ENCODE results near the gene TAAR9. TPM values are rescaled to one million over a fixed set of nuclear protein-coding genes. Genes with fewer than 3 reads are reported as not detected.
A peak's percentile ranks its signal among the peaks of the same experiment; 100 is the strongest.

Gene TAAR9
- total and polyA plus RNA-seq, 2 donors (not counting 1 experiment from before 2014, with no cell fraction given): not detected

DNA sequence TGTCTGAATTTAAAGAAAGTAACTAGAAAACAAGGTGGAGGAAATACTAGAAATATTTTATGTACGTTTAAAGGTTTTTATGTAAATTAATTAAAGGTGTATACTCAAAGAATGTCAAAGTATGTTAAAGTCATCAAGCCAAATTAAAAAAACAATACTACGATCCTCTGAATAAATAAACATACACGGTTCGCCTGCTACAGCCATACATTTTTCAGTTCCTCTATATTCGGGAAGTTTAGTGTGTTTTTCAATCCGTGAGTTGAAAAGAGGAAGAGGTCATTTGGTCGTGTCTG, 25.8 kb upstream of the TAAR9 start:
- POLR2A ChIA-PET: interaction anchor here (1.0 to 2.7 kb wide), 12 partner anchors 12 to 301 kb away, joined by 3 to 27 read pairs (median 6); partner anchors contain the start of genes RPS12 and SLC18B1
- Histone ChIP-seq H2AFZ (ENCODE audit: insufficient read depth, low read depth, low read length, poor library complexity, severe bottlenecking) (peak overlapping the region; percentile 45), H3K4me2 (replicated peaks; ENCODE audit: low read depth, low read length, poor library complexity, severe bottlenecking) (peak overlapping the region; percentile 84)

More for the DNA sequence above, 25.8 kb upstream of the TAAR9 start:
- H3K4me3 ChIP-seq (ENCODE audit: control extremely low read depth in 1 of 5, extremely low read depth in 1 of 5, insufficient read depth in 1 of 5, low read depth in 2 of 5, low read length in 4 of 5): peak overlapping the region; percentile 59 to 86 (median 81)
- CTCF ChIA-PET: interaction anchor here (1.3 to 8.5 kb wide), 9 partner anchors 16 to 311 kb away, joined by 4 to 81 read pairs (median 8); partner anchors contain the start of gene SLC18B1
- no peaks in the 10 kb centered on the region for H3K9me3 ChIP-seq (ENCODE audit: control extremely low read depth in 1 of 3, control insufficient read depth in 2 of 3, insufficient read depth in 1 of 3, low read length in 2 of 3)
- no peaks in the 10 kb centered on the region for H3K9me3 Mint-ChIP-seq (ENCODE audit: insufficient read depth)
- no peak for ATAC-seq (ENCODE audit: low read depth)
- peak overlapping the region; percentile 92 for H3K27ac Mint-ChIP-seq
- peak overlapping the region; percentile 90 for H3K4me3 Mint-ChIP-seq
- peaks cover 15 to 24% of the 10 kb centered on the region in 2 experiments for H3K36me3 ChIP-seq (replicated peaks in 1 of 2; ENCODE audit: control extremely low read depth in 1 of 2, control insufficient read depth in 1 of 2, extremely low read depth in 1 of 2, insufficient read depth in 2 of 2, low read length in 1 of 2)
- intact Hi-C loops (cut with micrococcal nuclease): loop anchor here (1.0 to 10.0 kb wide), 5 partner anchors 251 to 1447 kb away; partner anchors contain the start of genes EPB41L2, RPS12, SLC18B1 and TBPL1
- peak overlapping the region; percentile 73 for H3K9ac ChIP-seq (ENCODE audit: low read length)
- H3K27ac ChIP-seq (ENCODE audit: low read length in 2 of 2): peak overlapping the region; percentile 19 to 90
- peaks cover 63% of the 10 kb centered on the region for H3K4me1 Mint-ChIP-seq
- peaks cover 40 to 43% of the 10 kb centered on the region in 2 donors for H3K4me1 ChIP-seq (ENCODE audit: control insufficient read depth in 2 of 2, insufficient read depth in 2 of 2, low read length in 2 of 2)
- 0% methylated on average over 2 of the region's 7 CpGs for WGBS (ENCODE audit: insufficient coverage)
- H3K27me3 ChIP-seq (replicated peaks in 1 of 4; ENCODE audit: control extremely low read depth in 1 of 4, control insufficient read depth in 3 of 4, insufficient read depth in 4 of 4, low read length in 3 of 4): no peaks in the 10 kb centered on the region
- TF ChIP-seq, protein P1, sequence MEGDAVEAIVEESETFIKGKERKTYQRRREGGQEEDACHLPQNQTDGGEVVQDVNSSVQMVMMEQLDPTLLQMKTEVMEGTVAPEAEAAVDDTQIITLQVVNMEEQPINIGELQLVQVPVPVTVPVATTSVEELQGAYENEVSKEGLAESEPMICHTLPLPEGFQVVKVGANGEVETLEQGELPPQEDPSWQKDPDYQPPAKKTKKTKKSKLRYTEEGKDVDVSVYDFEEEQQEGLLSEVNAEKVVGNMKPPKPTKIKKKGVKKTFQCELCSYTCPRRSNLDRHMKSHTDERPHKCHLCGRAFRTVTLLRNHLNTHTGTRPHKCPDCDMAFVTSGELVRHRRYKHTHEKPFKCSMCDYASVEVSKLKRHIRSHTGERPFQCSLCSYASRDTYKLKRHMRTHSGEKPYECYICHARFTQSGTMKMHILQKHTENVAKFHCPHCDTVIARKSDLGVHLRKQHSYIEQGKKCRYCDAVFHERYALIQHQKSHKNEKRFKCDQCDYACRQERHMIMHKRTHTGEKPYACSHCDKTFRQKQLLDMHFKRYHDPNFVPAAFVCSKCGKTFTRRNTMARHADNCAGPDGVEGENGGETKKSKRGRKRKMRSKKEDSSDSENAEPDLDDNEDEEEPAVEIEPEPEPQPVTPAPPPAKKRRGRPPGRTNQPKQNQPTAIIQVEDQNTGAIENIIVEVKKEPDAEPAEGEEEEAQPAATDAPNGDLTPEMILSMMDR (IDR thresholded peaks at IDR 0.05): no peak
- peaks cover 34% of the 10 kb centered on the region for H4K20me1 ChIP-seq (ENCODE audit: control insufficient read depth, insufficient read depth, low read length, poor library complexity, severe bottlenecking)
- peaks cover 72% of the 10 kb centered on the region for H3K79me2 ChIP-seq (ENCODE audit: control insufficient read depth, insufficient read depth, low read length)
- no peaks in the 10 kb centered on the region for H3K27me3 Mint-ChIP-seq
- DNase-seq: no peak
